GM12874 (cell line): Measurements from ENCODE around the gene GATA3.

Source experiments
- TF ChIP-seq, protein P1 (sequence below): IDR thresholded peaks from 2 replicates; pipeline ENCODE4 v1.5.1; 2011; ENCODE audit warnings: low read depth, mild to moderate bottlenecking, control low read depth, low read length, moderate library complexity; ENCODE audit not compliant: insufficient read depth

GATA3 gene

DNA sequence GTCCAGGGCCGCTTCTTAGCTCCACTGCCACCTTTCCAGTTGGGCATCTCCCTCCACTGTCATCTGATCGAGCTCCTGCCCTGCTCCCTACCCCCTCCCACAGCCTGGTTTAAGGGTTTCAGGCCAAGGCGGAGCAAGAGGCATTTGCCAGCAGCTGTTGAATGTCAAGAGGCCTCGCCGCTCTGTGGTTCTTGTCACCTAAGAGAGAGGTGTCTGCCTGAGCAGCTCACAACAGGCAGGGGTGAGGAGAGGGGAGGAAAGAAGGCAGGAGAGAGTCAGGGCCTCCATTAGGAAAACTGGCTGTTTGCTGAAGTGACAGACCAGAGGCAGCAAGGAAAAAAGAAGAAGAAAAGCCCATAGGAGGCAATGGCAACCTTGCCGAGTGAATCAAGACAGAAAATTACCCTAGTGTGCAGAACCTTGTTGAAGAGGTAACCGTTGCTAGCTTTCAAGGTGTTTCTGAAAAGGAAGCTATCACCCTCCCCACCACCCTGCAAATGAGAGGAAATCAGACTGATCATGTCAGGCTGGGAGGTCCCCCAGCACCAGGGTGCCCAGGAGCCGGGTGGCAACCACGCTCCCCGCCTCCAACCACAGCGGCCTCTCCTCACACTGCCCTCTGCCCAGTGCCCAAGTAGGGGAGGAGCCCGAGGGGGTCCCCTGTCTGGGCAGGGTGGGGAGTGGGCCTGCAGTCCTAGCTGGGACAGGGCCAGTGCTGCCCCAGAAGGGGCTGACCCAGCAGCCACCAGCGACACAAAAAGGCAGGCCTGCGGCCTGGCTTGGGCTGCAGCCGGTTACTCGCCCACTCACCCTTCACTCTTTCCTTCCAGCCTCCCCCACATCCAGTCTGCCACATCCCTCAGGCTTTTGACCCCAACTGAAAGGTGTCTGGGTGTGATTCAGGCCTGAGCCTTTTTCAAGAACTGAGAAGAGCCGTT, 7.1 kb downstream of the GATA3 start:
- TF ChIP-seq, protein P1, sequence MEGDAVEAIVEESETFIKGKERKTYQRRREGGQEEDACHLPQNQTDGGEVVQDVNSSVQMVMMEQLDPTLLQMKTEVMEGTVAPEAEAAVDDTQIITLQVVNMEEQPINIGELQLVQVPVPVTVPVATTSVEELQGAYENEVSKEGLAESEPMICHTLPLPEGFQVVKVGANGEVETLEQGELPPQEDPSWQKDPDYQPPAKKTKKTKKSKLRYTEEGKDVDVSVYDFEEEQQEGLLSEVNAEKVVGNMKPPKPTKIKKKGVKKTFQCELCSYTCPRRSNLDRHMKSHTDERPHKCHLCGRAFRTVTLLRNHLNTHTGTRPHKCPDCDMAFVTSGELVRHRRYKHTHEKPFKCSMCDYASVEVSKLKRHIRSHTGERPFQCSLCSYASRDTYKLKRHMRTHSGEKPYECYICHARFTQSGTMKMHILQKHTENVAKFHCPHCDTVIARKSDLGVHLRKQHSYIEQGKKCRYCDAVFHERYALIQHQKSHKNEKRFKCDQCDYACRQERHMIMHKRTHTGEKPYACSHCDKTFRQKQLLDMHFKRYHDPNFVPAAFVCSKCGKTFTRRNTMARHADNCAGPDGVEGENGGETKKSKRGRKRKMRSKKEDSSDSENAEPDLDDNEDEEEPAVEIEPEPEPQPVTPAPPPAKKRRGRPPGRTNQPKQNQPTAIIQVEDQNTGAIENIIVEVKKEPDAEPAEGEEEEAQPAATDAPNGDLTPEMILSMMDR: no peak

DNA sequence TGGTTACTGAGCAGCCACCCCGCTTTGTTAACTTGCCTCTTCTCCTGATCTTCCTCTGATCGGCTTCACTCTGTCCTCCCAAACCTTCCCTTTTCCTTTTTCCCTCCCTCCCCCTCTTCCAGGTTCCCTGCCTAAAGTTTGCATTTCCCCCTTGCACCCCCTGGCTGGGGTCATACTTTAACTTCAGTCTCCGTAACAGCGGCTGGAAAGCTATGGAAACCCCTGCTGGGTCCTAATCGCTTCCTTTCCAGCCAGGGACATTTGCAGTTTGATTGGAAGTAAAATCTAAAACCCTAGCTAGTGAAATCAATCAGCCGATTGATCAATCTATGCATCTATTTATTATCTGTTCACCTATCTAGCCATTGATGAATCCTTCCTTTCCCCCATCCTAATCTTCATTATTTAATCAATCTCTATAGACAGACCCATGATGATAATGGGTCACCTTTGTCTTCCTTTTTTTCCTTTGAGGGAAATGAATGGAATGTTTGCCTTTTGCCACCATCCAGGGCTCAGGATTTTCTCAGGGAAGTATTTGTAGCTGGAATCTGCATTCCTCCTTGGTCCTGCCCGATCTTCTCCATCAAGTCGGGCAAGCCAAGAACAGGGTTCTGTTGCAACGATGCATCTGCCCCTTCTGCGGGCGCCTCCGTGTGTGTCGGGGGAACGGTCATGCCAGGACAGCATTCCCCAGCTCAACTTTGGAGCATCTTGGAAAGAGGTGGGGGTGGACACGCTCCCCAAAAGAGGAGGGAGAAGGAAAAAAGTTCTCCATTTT, 8.8 kb downstream of the GATA3 start:
- TF ChIP-seq, protein P1: no peak

DNA sequence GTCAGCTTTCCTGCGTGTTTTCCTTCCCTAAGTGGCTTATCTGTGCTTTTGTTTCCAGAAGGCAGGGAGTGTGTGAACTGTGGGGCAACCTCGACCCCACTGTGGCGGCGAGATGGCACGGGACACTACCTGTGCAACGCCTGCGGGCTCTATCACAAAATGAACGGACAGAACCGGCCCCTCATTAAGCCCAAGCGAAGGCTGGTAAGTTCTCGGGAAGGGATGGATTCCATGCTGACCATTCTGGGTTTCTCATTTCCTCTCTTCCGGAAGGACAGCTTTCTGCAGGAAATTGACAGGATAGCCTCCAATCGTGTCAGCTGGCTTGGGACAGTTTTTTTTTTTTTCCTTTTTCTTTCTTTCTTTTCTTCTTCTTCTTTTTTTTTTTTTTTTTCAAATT, 9.4 kb downstream of the GATA3 start:
- TF ChIP-seq, protein P1: no peak

DNA sequence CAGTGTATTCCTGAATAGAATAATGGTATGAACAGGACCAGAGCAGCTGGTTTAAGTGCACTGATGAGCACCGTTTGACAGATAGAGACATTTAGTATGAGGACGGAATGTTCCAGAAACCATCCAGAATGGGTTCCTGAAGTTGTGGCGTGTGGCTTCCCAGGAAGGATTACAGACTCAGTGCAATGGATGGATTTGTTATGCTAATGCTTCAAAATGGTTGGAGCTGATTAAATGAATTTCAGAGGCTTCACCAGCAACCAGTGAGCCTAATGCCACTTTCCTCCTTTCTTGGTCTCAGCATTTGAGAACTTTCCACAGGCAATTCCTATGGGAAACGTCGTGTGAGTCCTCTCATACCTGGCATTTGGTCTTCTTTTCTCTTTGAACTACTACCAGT, 9.9 kb downstream of the GATA3 start:
- TF ChIP-seq, protein P1: no peak

DNA sequence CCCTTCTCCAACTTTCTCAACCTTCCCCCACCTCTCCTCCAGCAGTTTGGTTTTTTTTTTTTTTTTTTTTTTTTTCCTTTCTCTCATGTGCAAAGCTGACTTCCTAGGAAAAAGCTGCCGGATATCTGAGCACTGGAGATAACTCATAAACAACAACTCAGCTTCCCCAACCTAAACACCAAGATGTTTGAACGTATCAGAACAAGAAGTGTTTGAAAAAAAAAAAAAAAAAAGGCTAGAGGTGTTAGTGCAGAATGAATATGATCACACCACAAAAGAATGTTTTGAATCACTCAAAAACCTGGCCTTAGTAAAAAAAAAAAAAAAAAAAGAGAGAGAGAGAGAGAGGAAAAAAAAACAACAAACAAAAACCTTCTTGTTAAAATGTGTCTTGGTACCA, 11.2 kb downstream of the GATA3 start:
- TF ChIP-seq, protein P1: no peak

DNA sequence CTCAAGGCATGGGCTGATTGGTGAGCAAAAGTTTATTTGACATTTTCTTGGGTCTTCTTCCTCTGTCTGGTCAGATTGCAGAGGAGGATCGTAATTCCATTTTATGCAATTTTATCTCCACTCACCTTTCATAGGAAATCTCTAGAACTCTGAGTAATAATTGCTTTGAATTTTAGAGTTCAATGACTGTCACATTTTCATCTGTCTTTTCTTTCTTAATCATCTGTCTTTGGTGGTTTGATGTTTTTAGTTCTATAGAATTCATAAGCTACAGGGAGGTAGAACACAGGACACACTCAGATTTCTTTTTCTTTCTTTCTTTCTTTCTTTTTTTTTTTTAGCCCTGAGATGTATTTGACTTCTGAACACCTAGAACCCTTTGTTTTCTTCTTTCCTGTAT, 11.6 kb downstream of the GATA3 start:
- TF ChIP-seq, protein P1: no peak

DNA sequence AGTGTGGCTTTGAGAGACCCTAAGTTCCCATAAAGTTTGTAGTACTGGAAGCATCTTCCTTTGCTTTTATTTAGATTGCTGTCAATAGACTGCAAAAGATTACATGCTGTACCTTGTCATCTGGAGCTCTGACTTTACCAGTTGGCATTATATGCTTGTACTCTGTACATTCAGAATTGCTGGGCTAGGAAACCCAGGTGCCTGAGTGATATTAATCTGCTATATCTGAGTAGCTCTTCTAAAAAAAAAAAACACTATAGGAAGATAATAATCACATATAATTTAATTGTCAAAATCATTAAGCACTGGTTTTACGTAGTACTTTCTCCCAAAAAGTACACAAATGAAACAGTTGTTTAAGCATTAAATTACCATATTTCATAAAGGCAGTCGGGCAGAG, 12.3 kb downstream of the GATA3 start:
- TF ChIP-seq, protein P1: no peak
